GM18909 (cell line): ENCODE measurements around the gene TSPEAR.
"Not testable (repeated sequence)": the region's sequence is repeated elsewhere in the genome, so short reads cannot be mapped to it uniquely, and the experiment has no call there.

Source experiments
- ATAC-seq: cut with Tn5 transposase; IDR thresholded peaks from one replicate; pipeline ENCODE4 v1.9.1; 2021; ENCODE audit warnings: mild to moderate bottlenecking; ENCODE audit not compliant: unreplicated experiment, poor library complexity

Gene TSPEAR

GRCh38 chr21:44596068-44596725 is 115.2 kb downstream of the TSPEAR start:
- no peak for ATAC-seq

DNA sequence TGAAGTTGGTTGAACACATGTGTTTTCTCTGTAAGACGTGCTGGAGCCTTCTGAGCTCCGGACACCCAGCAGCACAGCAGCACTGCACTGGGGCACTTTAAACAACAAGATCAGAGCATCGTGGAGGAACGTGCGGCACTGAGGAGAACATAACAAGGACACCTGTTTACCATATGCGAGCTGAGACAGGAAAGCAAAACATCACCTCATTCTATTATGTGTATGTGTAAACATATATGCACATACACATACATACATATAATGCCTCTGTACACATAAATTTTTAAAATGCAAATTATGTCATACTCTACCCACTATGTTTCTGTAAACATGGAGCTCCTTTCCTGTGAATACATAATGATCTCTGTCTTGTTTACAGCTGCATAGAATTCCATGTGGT is 115.8 kb downstream of the TSPEAR start:
- ATAC-seq: no peak

DNA sequence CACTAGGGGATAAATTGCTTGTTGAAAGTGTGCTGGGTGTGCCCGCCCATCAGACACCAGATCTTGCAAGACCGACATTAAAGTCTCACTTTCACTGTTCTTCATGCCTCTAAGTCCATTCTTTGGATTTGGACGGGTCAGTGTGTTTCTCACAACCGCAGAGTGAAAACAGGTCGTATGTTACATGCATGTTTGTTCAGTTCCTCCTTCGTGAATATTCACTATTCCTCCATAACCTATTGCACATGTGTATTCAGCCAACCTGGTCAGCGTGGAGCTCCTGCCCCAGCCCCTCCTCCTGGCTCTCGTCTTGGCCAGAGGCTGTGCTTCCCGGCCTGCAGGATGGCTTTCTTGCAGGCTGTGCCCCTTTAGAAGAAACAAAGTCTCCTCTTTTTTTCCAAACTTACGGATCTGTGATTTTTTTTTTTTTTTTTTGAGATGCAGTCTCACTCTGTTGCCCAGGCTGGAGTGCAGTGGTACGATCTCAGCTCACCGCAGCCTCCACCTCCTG is 116.9 kb downstream of the TSPEAR start:
- no peak for ATAC-seq

- ATAC-seq: no peak
These were observed 117.6 kb downstream of the TSPEAR start for GRCh38 chr21:44593598-44594405.

DNA sequence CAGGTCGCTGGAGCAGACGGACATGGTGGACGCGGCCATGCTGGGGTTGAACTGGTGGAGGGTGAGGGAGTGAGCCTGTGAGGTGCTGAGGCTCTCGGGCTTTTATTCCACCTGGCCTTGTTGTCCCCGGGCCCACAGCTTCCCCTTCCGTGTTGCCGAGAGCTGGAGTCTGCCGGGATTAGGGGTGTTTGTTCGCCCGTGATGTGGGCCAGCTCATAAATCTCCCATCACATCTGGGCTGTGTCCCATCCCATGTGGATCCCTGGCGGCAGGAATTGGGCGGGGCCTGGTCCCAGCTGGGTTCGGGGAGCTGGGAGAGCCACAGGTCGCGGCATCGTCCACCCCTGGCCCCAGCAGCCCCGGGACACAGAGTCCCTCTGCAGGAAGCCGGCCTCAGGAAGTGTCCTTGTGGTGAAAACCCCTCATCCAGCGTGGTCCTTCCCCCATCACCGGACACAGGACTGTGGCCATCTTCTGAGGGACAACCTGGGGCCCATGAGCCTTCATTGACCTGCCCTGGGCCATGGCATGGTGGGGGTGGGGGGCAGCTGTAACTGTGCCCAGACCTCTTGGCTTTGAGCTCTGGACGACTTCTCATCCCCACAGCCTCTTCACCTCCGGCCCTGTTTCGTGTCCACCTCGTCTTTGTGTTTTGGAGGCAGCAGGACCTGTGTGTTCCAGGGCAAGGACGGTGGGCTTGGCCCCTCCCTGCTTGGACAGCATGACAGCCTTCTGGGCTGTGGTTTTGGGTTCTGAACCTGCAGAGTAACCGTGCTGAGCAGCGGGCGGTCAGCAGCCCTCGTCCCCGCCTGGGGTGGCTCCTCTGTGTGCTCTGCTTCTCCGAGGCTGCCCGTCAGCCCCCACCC is 118.7 kb downstream of the TSPEAR start, which contains the start of gene KRTAP10-6:
TSS of gene KRTAP10-6 (minus strand) at position 60 of the 866 bp plus-strand sequence. CDS start at position 39, 21 bp downstream.
- no peak for ATAC-seq

DNA sequence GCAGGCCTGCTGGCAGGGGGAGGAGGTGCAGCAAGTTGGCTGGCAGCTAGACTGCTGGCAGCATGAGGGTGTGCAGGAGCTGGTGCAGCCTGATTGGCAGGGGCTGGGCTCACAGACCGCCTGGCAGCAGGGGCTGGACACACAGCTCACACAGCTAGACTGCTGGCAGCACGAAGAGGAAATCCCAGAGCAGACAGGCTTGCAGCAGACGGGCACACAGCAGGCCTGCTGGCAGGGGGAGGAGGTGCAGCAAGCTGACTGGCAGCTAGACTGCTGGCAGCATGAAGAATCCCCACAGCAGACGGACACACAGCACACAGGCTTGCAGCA is 119.6 kb downstream of the TSPEAR start:
- not testable (repeated sequence) for ATAC-seq

DNA sequence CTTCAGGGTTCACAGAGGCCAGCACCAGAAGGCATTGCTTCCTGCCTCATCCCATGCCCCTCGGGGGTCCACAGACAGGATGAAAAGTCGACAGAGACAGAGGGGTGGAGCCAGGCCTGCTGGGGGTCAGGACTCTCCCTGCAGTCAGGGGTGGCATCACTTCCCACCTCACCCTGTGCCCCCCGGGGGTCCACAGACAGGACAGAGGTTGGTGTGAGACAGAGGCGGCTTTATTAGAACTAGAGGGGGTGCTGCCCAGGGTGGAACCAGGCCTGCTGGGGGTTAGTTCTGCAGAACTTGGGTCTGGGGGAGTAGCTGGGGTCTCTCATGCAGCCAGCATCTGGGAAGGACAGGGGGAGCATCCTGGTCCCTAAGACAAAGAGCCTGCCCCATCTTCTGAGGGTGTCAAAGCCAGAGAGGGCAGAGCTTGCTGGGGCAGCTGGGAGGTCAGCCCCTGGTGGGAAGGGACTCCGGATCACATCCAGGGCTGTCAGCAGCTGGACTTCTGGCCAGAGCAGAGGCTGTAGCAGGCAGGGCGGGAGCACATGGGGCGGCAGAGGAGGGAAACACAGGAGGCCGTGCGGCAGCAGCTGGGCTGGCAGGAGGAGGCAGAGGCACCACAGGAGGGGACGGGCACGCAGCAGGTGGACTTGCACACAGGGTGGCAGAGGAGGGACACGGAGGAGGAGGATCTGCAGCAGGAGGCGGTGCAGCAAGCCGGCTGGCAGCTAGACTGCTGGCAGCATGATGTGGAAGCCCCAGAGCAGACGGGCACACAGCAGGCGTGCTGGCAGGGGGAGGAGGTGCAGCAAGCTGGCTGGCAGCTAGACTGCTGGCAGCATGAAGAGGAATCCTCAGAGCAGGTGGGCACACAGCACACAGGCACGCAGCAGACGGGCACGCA is 120.2 kb downstream of the TSPEAR start:
- not testable (repeated sequence) for ATAC-seq

DNA sequence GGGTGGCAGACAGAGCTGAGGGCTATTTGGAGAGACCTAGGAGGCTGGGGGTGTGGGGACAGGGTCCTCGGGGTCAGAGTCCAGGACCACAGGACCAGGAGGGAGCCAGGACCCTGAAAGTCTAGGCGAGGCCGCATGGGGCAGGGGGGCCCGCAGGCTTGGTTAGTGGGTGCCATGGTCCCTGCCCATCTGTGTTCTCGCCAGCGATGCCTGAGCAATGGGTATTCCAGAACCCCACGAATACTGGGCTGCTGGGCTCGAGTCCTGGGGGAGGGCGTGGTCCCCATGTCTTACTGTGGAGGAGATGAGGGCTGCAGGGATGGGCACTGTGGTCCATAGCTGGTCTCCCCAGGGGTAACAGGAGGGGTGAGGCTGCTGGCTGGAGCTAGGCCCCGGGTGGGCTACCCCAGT is 121.1 kb downstream of the TSPEAR start:
- ATAC-seq: no peak

DNA sequence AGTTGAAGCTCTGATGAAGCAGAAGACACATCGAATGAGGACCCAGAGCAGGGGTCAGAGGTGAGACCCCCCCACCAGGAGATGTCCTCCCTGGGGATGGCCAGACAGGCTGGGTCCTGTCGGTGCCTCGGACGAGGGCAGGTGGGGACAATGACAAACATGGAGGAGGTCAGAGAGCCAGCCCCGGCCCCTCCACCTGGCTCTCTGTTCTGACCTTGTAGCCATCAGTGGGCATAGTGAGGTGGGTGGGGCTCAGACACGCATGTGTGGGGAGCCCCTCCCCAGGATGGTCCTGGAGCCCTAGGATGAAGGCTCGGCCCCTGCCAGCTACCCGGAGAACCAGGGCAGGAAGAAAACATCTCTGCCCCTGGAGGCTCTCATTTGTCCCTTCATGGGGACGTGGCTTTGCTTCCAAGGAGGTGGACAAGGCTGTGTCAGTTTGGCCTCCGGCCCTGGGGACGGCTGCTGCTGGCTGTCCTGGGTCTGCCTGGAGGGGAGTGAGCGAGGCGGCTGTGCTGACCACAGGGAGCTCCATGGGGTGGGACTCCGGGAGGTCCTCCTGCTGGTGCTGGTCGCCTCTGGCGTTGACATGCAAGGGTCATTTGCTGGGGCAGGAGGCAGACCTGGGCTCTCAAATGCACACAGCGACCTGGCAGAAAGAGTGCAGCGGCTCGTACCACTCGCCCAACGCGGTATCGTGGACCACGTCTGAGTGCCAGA is 121.6 kb downstream of the TSPEAR start:
- ATAC-seq: no peak

DNA sequence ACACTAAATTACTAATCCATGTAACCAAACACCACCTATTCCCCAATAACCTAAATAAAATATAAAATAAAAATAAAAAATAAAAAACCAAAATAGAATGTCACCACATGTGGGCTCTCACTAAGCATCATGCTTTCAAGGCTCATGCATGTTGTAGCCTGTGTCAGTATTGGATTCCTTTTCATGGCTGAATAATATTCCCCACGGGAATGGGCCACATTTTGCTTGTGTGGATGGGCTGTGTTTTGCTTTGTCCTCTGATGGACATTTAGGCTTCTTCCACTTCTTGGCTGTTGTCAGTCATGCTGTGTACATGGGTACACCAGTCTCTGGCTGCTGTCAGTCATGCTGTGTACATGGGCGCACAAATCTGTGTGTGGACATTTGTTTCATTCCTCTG is 122.3 kb downstream of the TSPEAR start:
- ATAC-seq: no peak

GRCh38 chr21:44585892-44586291 is 125.5 kb downstream of the TSPEAR start:
- no peak for ATAC-seq

- no peak for ATAC-seq
These were observed 127.6 kb downstream of the TSPEAR start for GRCh38 chr21:44583800-44584147.

DNA sequence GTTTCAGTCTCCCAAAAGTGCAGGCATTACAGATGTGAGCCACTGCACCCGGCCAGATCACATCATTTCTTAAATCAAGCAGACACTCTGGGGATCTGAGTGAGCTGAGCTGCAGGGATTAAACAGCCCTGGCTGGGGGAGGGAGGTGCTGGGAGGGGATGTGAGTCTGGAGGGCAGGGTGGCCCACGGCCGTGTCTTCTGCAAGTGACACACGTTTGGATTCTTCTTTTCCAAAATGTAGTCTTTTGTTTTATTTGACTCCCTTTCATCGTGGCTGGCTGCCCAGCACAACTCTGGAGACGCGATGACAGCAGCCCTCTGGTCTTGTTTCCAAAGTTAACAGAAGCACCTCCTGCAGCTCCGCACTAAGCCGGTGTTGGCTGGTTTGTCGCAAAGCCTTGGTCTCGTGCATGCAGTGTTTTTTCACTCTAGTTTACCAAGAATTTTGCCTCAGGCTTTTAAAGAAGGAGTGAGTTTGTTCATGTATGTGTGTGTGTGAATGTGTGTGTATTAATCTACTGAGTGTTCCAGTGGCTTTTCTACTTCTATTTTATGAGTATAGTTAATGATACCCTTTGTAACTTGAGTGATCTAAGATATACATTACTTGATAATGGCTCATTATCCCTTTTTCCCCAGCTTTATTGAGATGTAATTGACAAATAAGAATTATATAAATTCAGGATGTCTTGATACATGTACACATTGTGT is 128.1 kb downstream of the TSPEAR start:
- no peak for ATAC-seq

DNA sequence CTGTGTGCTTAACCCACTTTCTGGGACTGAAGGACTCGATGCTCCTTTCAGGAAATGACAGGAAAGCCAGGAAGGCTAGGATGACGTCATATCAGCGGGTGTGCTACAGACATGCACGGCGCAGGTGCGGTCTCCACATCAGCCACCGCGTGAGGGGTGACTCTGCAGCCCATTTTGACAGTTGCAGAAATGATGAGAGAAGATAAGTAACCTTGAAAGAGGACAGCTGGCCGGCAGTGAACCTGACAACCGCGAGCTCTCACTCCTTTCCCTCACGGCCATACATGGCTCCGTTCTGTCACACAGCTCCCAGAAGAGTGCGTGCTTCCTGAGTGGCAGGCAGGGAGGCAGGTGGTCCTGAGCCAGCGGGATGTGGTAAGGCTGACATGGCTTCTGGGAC is 129.3 kb downstream of the TSPEAR start:
- ATAC-seq: no peak

DNA sequence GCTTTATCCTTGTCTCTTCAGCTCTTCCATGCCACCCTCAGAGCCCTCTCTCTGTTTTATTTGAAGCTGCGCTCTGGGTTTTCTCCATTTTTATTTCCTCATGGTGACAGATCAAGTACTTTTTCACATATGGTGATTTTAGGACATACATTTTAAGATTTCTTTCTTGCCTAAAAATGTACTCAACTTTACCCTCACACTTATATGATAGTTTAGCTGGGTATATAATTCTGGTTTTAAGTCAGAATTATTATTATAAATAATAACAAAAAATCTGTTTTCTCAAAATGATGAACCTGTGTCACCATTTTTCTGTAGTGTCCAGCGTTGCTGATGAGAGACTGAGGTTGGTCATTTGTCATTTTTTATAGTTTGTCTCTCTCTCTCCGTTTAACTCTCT is 130.2 kb downstream of the TSPEAR start:
- no peak for ATAC-seq

GRCh38 chr21:44580231-44580821 is 131.0 kb downstream of the TSPEAR start, which contains the start of gene KRTAP10-5:
KRTAP10-5 (minus strand) TSS chr21:44580604; CDS start chr21:44580578, 26 bp downstream.
- not testable (repeated sequence) for ATAC-seq

DNA sequence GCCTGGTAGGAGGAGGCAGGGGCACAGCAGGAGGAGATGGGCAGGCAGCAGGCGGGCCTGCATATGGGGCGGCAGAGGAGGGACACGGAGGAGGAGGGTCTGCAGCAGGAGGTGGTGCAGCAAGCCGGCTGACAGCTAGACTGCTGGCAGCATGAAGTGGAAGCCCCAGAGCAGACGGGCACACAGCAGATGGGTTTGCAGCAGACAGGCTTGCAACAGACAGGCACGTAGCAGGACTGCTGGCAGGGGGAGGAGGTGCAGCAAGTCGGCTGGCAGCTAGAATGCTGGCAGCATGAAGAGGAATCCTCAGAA is 131.6 kb downstream of the TSPEAR start:
- ATAC-seq: no peak
